Brain microvascular endothelial cell (primary cell): ENCODE data around the gene IFNG-AS1.

Source experiments
- DNase-seq: peaks from one replicate; pipeline ENCODE4 v3.0.0-alpha.2; 2020
- H3K27ac ChIP-seq: fragments of 250-450 bp; sonication (Bioruptor Pico); 2 replicates; pipeline ENCODE4 v1.5.1; 2020; ENCODE audit warnings: mild to moderate bottlenecking, moderate library complexity
- H3K27me3 ChIP-seq: fragments of 250-450 bp; sonication (Bioruptor Pico); replicated peaks from 2 replicates; pipeline ENCODE4 v1.5.1; 2020; ENCODE audit warnings: mild to moderate bottlenecking
- H3K36me3 ChIP-seq: fragments of 250-450 bp; sonication (Bioruptor Pico); replicated peaks from 2 replicates; pipeline ENCODE4 v1.5.1; 2020; ENCODE audit warnings: mild to moderate bottlenecking
- H3K4me3 ChIP-seq: 2 replicates; pipeline ENCODE4 v1.5.1; 2011; ENCODE audit warnings: low read depth, mild to moderate bottlenecking, control low read depth, low read length, moderate library complexity
- CTCF ChIP-seq: IDR thresholded peaks from 2 replicates; pipeline ENCODE4 v1.5.1; 2011; ENCODE audit warnings: low read depth, mild to moderate bottlenecking, moderate library complexity, low read length, control low read depth, inconsistent platforms; ENCODE audit errors: missing control alignments
- in situ Hi-C: cut with HindIII; loops from 2 replicates; pipeline ENCODE4 v1.10.0; 2017; ENCODE audit warnings: low sequenced_read_pairs, low pct_ligation_motif_present

IFNG-AS1 gene

GRCh38 chr12:68056300-68056699, 67.1 kb downstream of the IFNG-AS1 start:
- Histone ChIP-seq H3K27ac (no peak overlapping the region), H3K4me3 (no peak overlapping the region), H3K36me3 (no peaks in the 10 kb centered on the region), H3K27me3 (peaks cover 4% of the 10 kb centered on the region)
- no peak for DNase-seq
- in situ Hi-C loops = no loop called here
- no peak for TF ChIP-seq CTCF

- in situ Hi-C loops = no loop called here
- H3K36me3 ChIP-seq = no peaks in the 10 kb centered on the region
- no peak overlapping the region for H3K4me3 ChIP-seq
- DNase-seq = no peak
- no peak overlapping the region for H3K27ac ChIP-seq
- TF ChIP-seq CTCF = no peak
- H3K27me3 ChIP-seq = no peaks in the 10 kb centered on the region
Measured at GRCh38 chr12:68063900-68064590, 74.8 kb downstream of the IFNG-AS1 start.

GRCh38 chr12:68065163-68065562, 75.9 kb downstream of the IFNG-AS1 start:
- DNase-seq = no peak
- no peak overlapping the region for H3K27ac ChIP-seq
- in situ Hi-C loops = no loop called here
- H3K27me3 ChIP-seq = no peaks in the 10 kb centered on the region
- H3K36me3 ChIP-seq = no peaks in the 10 kb centered on the region
- TF ChIP-seq CTCF = no peak
- no peak overlapping the region for H3K4me3 ChIP-seq

- H3K4me3 ChIP-seq = no peak overlapping the region
- H3K27ac ChIP-seq = no peak overlapping the region
- no peaks in the 10 kb centered on the region for H3K27me3 ChIP-seq
- no peak for DNase-seq
- no peak for TF ChIP-seq CTCF
- in situ Hi-C loops = no loop called here
- H3K36me3 ChIP-seq = no peaks in the 10 kb centered on the region
Measured at GRCh38 chr12:68065687-68066086, 76.4 kb downstream of the IFNG-AS1 start.

- Histone ChIP-seq H3K27ac (no peak overlapping the region), H3K4me3 (no peak overlapping the region), H3K27me3 (no peaks in the 10 kb centered on the region), H3K36me3 (no peaks in the 10 kb centered on the region)
- in situ Hi-C loops = no loop called here
- DNase-seq = no peak
- peak; percentile 66 for TF ChIP-seq CTCF
Measured at GRCh38 chr12:68067762-68068376, 78.6 kb downstream of the IFNG-AS1 start.
